ENCODE results near the gene VARS2.
"Not testable (repeated sequence)": the region's sequence is repeated elsewhere in the genome, so short reads cannot be mapped to it uniquely, and the experiment has no call there.

The VARS2 gene

DNA sequence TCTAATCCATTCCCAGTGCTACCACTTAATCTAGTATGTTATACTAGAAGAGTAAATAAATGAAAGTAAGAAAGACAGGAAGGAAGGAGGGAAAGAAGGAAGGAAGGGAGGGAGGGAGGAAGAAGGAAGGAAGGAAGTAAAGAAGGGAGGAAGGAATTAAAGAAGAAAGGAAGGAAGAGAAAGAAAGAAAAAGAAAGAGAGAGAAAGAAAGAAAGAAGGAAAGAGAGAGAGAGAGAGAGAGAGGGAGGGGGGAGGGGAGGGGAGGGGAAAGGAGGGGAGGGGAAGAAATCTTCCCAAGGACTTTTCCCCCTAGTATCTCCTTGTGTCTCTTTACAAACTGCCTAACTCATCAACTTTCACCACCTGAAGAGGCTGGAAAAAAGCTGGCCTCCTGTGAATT is 48.7 kb downstream of the VARS2 start:
- no peak for DNase-seq (ENCODE audit: low read depth in 2 of 2)

DNA sequence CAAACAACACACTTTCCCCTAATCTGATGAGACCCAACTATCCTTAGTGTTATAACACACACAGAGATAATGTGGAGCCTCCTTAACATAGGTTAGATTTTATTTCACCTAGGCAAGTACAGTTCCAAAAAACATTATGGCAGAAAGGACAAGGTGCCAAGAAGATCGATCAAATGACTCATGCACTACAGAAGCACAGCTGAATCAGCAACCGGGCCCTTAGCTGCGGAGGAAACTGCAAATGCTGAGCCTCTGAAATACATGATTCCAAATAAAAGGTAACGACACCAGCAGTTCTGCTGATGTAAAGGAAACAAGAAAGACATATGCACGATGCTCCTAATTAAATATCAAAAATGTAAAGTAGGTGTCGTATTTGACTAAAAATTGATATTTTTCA is 49.6 kb downstream of the VARS2 start:
- no peak for DNase-seq (ENCODE audit: low read depth in 2 of 2)

DNA sequence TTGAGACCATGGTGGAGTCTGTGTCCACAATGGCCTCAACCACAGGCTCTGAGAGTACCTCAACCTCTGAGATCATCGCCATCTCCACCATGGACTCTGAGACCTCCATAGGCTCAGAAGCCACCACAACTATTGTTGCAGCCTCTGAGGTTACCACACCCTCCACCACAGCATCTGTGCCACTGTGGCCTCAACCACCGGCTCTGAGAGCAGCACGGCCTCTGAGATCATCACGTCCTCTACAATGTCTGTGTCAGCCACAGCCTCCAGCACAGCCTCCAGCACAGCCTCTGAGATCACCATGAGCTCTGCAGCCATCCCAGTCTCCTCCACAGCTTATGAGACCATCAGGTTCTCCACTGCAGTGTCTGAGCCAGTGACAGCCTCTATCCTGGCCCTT is 50.0 kb downstream of the VARS2 start:
- no peak for DNase-seq (ENCODE audit: low read depth in 2 of 2)

DNA sequence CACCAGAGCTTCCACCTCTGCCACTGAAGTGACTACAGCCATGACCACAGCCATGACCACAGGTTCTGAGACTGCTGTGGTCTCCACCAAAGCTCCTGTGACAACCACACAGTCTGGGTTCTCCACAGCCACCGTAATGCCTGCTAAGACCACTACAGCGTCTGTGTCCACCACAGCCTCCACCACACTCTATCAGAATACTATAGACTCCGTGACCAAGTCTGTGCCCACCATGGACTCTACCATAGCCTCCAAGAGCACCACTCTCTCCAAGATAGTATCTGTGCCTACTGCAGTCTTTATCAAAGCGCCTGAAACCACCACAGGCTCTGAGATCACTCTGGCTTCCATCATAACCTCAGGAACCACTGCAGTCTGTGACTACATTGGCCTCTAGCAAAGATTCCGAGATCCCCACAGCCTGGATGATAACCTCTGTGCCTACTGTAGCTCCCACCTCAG is 51.1 kb downstream of the VARS2 start:
- DNase-seq (ENCODE audit: low read depth in 2 of 2): no peak

DNA sequence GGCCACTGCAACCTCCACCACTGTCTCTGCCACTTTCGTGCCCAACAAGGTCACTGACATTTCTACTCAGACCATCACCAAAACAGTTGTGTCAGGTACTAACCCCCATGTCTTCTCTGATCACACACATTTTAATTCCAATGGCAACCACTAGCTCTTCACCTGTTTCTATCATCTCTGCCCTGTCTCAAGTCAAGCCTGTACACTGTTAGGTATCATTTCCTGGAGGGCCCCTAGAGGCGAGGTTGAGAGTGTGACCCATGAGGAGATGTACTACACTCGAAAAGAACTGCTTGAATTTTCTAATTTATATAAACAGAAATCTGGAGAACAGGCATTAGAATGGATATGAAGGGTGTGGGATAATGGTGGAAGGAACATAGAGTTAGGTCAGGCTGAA is 52.1 kb downstream of the VARS2 start:
- no peak for DNase-seq (ENCODE audit: low read depth in 2 of 2)

DNA sequence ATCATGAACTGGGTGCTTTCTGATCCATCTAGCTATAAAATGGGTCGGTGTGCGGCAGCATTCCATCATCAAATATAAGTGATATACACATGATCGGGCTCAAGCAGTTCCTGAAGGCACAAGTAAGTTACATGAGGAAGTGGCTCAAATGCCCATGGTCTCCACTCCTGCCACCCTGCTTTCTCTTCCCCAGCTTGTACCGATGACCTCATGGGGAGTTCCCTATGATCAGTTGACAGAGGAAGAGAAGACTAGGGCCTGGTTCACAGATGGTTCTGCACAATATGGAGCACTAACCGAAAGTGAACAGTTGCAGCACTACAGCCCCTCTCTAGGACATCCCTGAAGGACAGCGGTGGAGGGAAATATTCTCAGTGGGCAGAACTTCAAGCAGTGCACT is 55.1 kb downstream of the VARS2 start:
- DNase-seq (ENCODE audit: low read depth in 2 of 2): not testable (repeated sequence)

DNA sequence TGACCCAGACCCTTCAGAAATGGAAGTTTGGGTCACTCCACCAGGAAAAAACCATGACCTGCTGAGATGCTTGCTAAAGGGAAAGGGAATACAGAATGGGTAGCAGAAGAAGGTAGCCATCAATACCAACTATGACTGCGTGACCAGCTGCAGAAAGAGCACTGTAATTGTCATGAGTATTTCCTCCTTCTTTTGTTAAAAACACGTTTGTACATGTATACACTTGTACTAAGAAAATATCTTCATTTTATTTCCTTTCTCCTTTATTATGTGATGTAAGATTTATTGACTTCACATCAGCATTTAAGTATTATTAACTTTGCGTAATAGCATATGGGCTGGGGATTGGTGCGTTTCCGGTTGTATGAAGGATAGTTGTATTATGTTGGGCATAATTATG is 56.9 kb downstream of the VARS2 start:
- DNase-seq (ENCODE audit: low read depth in 2 of 2): no peak

DNA sequence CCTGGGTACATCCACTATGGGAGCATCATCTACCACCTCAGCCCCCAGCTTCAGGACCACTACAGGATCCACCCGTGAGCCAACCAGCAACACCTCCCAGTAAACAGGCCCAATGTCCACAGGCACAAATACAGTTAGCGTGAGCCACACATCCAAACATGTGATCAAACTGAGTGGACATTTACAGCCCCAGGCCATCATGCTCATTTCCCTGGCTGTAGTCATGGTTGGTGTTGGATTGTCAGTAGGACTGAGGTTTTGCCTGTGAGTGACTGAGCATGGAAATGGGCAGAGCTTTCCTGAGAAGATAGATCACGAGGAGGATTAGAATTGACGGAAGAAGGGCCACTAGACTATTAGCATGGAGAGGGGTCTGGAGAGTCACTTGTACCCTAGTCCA is 58.8 kb downstream of the VARS2 start:
- no peak for DNase-seq (ENCODE audit: low read depth in 2 of 2)

DNA sequence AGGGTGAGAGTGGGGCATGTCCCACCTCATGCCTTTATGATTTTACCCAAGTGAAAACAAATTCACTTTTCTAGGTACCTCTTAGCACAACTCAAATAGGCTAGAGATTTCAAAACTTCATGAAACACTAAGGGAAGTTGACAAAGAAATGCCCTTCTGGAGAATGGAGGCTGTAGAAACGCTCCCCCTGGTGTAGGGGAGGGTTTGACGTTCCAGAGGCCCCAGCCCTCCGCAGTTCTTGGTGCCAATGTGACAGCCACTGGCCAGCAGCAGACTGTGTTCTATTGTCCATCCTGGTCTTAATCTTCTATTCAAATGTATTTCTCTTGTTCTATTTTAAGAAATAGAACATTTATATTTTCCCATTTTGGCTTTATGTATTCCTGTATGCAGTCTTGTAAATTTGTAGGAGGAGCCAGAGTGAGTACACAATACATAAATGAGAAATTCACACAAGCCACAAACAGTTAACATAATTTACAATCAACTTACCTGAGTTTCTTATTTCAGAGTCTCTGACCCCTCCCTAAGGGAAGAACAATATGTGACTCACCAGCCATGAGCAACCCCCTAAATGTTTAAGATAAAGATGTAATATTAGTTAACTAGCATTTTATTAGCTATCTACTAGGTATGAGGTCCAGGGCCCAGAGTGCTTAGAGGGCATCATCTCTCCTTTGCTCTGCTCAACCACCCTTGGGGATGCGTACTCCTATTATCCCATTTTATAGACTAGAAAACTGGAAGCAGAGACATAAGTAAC is 60.6 kb downstream of the VARS2 start:
- DNase-seq (ENCODE audit: low read depth in 2 of 2): no peak
